ENCODE data around the gene ANKDD1B. TPM values are rescaled to one million over a fixed set of nuclear protein-coding genes. Genes with fewer than 3 reads are reported as not detected.
"Not testable (repeated sequence)": the region's sequence is repeated elsewhere in the genome, so short reads cannot be mapped to it uniquely, and the experiment has no call there.

The ANKDD1B gene
- total and polyA plus RNA-seq, 12 donors: 0.28 to 4.5 (median 0.79) TPM; not detected in 2

DNA sequence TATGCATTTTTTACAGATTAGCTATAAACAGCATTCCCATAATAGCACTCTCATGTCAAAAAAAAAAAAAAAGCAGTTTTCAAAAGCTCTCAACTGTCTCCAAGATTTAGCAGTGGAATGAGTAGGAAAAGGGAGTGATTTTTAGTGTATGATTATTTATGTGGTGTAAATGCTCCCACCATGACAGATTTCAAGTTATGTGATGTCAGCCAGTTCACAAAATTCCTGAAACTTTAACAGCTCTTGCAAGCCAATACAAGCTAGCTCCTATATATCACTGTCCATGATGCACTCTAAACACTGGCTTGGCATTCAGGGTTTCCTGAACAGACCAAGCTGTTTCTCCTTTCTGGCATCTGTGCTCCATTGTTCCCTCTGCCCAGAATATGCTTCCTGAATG is 7.9 kb upstream of the ANKDD1B start:
- intact Hi-C loops (cut with DNase I): no loop called here
- H3K4me3 ChIP-seq: no peak overlapping the region
- no peaks in the 10 kb centered on the region for H3K9me3 ChIP-seq (replicated peaks in 1 of 3)
- no peak overlapping the region for H3K27ac ChIP-seq
- TF ChIP-seq POLR2A (IDR thresholded peaks at IDR 0.05): no peak
- TF ChIP-seq, protein P1, sequence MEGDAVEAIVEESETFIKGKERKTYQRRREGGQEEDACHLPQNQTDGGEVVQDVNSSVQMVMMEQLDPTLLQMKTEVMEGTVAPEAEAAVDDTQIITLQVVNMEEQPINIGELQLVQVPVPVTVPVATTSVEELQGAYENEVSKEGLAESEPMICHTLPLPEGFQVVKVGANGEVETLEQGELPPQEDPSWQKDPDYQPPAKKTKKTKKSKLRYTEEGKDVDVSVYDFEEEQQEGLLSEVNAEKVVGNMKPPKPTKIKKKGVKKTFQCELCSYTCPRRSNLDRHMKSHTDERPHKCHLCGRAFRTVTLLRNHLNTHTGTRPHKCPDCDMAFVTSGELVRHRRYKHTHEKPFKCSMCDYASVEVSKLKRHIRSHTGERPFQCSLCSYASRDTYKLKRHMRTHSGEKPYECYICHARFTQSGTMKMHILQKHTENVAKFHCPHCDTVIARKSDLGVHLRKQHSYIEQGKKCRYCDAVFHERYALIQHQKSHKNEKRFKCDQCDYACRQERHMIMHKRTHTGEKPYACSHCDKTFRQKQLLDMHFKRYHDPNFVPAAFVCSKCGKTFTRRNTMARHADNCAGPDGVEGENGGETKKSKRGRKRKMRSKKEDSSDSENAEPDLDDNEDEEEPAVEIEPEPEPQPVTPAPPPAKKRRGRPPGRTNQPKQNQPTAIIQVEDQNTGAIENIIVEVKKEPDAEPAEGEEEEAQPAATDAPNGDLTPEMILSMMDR (IDR thresholded peaks at IDR 0.05): no peak
- H3K36me3 ChIP-seq (replicated peaks in 1 of 2): peaks cover 0 to 4% of the 10 kb centered on the region in 2 donors
- DNase-seq: no peak
- H3K4me1 ChIP-seq (replicated peaks in 1 of 2): no peaks in the 10 kb centered on the region
- no peaks in the 10 kb centered on the region for H3K27me3 ChIP-seq

DNA sequence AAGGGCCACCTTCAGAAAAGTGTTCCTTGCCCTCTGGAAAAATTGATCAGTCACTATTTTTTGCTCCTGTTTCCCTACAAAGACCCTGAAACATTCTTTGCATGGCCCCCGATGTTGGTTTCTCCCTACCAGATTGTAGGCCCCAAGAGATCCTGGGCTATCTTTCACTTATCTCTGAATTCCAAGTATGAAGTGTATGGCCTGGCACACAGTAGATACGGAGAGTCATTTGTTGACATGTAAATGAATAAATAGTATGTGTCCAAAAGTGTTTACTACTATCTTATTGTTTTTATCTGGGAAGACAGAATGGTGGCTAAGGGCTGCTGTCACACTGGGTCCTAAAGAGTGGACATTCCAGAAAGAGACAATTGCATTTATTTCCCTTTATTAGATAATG is 7.4 kb upstream of the ANKDD1B start:
- peaks cover 0 to 4% of the 10 kb centered on the region in 2 donors for H3K36me3 ChIP-seq (replicated peaks in 1 of 2)
- no peak for TF ChIP-seq POLR2A (IDR thresholded peaks at IDR 0.05)
- TF ChIP-seq, protein P1 (IDR thresholded peaks at IDR 0.05): no peak
- intact Hi-C loops (cut with DNase I): no loop called here

DNA sequence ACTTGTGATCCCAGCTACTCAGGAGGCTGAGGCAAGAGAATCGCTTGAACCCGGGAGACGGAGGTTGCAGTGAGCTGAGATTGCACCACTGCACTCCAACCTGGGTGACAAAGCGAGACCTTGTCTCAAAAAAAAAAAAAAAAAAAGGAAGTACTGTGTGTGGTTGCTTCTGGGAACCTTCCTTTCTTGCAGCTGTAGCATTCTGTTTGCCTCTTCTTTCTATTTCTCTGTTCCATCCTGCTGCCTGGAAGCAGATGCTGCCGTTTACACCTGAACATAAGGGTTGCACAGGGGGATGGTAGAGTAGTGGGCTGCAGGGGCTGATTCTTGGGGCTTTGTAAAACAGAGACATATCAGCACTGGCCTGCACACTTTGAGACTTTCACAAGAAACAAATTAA is 3.9 kb upstream of the ANKDD1B start:
- H3K27me3 ChIP-seq; DNase-seq; H3K9me3 ChIP-seq (replicated peaks in 1 of 3); H3K4me1 ChIP-seq (replicated peaks in 1 of 2); intact Hi-C loops (cut with DNase I); H3K27ac ChIP-seq; H3K36me3 ChIP-seq (replicated peaks in 1 of 2); H3K4me3 ChIP-seq: not testable (repeated sequence)
- 77 to 90% (median 85%) methylated on average over 5 of the region's 5 CpGs for WGBS, 4 donors

More for the DNA sequence above, 7.4 kb upstream of the ANKDD1B start:
- no peak overlapping the region for H3K27ac ChIP-seq
- no peak for DNase-seq
- H3K9me3 ChIP-seq (replicated peaks in 1 of 3): no peaks in the 10 kb centered on the region
- no peaks in the 10 kb centered on the region for H3K27me3 ChIP-seq
- no peak overlapping the region for H3K4me3 ChIP-seq
- 80 to 91% (median 84%) methylated on average over 2 of the region's 2 CpGs for WGBS, 4 donors
- no peaks in the 10 kb centered on the region for H3K4me1 ChIP-seq (replicated peaks in 1 of 2)

DNA sequence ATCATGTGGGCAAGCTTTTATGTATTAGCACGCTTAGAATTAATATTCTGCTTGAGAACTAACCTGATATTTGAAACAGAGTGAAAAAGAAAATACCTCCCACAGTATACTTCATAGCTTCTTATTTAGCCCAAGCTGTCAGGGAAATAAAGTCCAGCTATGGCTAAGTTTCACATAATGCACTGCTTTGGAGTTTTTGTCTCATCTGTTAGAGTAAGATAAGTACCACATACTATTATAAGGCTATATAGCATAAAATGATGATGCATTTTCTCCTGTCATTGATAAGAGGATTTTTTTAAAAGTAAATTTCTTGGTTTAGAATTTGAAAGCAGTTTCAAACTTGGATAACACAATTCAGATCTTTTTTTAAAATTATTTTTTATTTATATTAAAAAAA is 2.4 kb upstream of the ANKDD1B start:
- no peak for DNase-seq
- intact Hi-C loops (cut with DNase I): no loop called here
- no peaks in the 10 kb centered on the region for H3K9me3 ChIP-seq (replicated peaks in 1 of 3)
- H3K36me3 ChIP-seq (replicated peaks in 1 of 2): no peaks in the 10 kb centered on the region
- H3K4me1 ChIP-seq (replicated peaks in 1 of 2): peaks cover 0 to 5% of the 10 kb centered on the region in 2 donors
- H3K4me3 ChIP-seq: no peak overlapping the region
- 96 to 100% (median 97%) methylated on average over 1 of the region's 1 CpG for WGBS, 4 donors
- TF ChIP-seq, protein P1 (IDR thresholded peaks at IDR 0.05): no peak
- TF ChIP-seq POLR2A (IDR thresholded peaks at IDR 0.05): no peak
- H3K27me3 ChIP-seq: no peaks in the 10 kb centered on the region
- H3K27ac ChIP-seq: no peak overlapping the region

DNA sequence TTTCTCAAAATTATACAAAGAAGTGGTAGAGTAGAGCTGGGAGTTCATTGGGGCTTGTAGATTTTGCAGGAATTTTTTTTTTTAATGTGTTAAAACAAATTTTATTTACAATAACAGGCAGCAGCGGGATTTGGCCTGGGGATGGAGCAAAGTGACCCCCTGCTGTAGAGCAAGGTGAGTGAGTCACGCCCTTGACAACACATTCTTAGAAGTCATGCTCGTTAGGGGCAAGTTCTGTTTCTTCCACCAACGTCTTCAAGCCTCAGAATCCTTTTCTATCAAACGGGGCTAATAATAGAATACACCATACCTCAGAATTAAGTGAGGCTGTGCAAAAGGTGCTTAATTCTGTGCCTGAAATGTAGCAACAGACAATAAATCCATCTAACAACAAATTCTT is 1.1 kb upstream of the ANKDD1B start:
- 82 to 95% (median 89%) methylated on average over 5 of the region's 5 CpGs for WGBS, 4 donors
- no peak overlapping the region for H3K4me3 ChIP-seq
- peaks cover 0 to 5% of the 10 kb centered on the region in 2 donors for H3K4me1 ChIP-seq (replicated peaks in 1 of 2)
- intact Hi-C loops (cut with DNase I): no loop called here
- H3K27me3 ChIP-seq: no peaks in the 10 kb centered on the region
- no peak for DNase-seq
- H3K9me3 ChIP-seq (replicated peaks in 1 of 3): no peaks in the 10 kb centered on the region
- TF ChIP-seq POLR2A (IDR thresholded peaks at IDR 0.05): no peak
- TF ChIP-seq, protein P1 (IDR thresholded peaks at IDR 0.05): no peak
- H3K27ac ChIP-seq: no peak overlapping the region
- H3K36me3 ChIP-seq (replicated peaks in 1 of 2): no peaks in the 10 kb centered on the region

DNA sequence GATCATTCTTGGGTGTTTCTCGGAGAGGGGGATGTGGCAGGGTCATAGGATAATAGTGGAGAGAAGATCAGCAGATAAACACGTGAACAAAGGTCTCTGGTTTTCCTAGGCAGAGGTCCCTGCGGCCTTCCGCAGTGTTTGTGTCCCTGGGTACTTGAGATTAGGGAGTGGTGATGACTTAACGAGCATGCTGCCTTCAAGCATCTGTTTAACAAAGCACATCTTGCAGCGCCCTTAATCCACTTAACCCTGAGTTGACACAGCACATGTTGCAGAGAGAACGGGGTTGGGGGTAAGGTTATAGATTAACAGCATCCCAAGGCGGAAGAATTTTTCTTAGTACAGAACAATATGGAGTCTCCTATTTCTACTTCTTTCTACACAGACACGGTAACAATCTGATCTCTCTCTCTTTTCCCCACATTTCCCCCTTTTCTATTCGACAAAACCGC is 368 bp upstream of the ANKDD1B start:
- H3K36me3 ChIP-seq (replicated peaks in 1 of 2); H3K27me3 ChIP-seq; DNase-seq; H3K4me1 ChIP-seq (replicated peaks in 1 of 2); intact Hi-C loops (cut with DNase I); H3K9me3 ChIP-seq (replicated peaks in 1 of 3): not testable (repeated sequence)
- Histone ChIP-seq H3K27ac (peak overlapping the region in 2 of 5 donors; percentile 51 to 55), H3K4me3 (peak overlapping the region in 3 of 4 donors; percentile 7 to 70 (median 61))
- 39 to 47% (median 42%) methylated on average over 11 of the region's 11 CpGs for WGBS, 4 donors

Measured in adrenal gland (tissue), 12 donors.